Measurements from ENCODE around the gene AUTS2.

DNA sequence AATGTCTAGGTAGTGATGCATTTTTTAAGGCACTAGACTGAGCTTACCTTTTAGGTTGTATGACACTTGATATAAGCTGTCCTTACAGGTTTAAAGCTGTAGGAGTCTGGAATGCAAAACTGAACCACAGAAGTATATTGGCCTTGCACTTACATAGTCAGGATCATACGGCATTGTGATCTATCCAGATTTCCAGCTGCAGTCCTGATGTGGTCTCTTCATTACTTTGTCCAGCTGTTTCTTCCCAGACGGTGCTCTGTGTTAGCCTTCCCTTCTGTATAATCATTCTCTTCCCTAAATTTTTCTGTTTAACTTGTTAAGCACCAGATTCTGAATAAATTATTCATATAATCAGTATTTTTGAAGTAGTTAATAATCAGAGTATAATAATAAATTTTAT, 67.1 kb downstream of the AUTS2 start:
- TF ChIP-seq, protein P1, sequence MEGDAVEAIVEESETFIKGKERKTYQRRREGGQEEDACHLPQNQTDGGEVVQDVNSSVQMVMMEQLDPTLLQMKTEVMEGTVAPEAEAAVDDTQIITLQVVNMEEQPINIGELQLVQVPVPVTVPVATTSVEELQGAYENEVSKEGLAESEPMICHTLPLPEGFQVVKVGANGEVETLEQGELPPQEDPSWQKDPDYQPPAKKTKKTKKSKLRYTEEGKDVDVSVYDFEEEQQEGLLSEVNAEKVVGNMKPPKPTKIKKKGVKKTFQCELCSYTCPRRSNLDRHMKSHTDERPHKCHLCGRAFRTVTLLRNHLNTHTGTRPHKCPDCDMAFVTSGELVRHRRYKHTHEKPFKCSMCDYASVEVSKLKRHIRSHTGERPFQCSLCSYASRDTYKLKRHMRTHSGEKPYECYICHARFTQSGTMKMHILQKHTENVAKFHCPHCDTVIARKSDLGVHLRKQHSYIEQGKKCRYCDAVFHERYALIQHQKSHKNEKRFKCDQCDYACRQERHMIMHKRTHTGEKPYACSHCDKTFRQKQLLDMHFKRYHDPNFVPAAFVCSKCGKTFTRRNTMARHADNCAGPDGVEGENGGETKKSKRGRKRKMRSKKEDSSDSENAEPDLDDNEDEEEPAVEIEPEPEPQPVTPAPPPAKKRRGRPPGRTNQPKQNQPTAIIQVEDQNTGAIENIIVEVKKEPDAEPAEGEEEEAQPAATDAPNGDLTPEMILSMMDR (IDR thresholded peaks at IDR 0.05; ENCODE audit: insufficient read depth, low read length): no peak
- TF ChIP-seq POLR2AphosphoS5 (IDR thresholded peaks at IDR 0.05; ENCODE audit: low read depth): no peak

Data from HL-60 (cell line).